SHP77 treated with DMSO at 0.1 percent for 48 hours (cell line): ENCODE data around the gene MBD5.

ENCODE experiments used
- DNase-seq: peaks from one replicate; lab custom pipeline; 2025; lab: John Stamatoyannopoulos, UW

Gene MBD5

GRCh38 chr2:148023861-148024260 lies 3.0 kb downstream of the MBD5 start:
- no peak for DNase-seq

- DNase-seq, result no peak
Measured at GRCh38 chr2:148026573-148026972, 5.7 kb downstream of the MBD5 start.

- no peak for DNase-seq
Measured at GRCh38 chr2:148027822-148028221, 6.9 kb downstream of the MBD5 start.

- no peak for DNase-seq
Measured at GRCh38 chr2:148028781-148029180, 7.9 kb downstream of the MBD5 start.

GRCh38 chr2:148031152-148031551 lies 10.3 kb downstream of the MBD5 start:
- DNase-seq, result no peak

GRCh38 chr2:148032215-148032614 lies 11.3 kb downstream of the MBD5 start:
- no peak for DNase-seq

GRCh38 chr2:148039783-148040182 lies 18.9 kb downstream of the MBD5 start:
- no peak for DNase-seq

GRCh38 chr2:148042219-148042618 lies 21.3 kb downstream of the MBD5 start:
- no peak for DNase-seq

- DNase-seq, result no peak
Measured at GRCh38 chr2:148044322-148044721, 23.4 kb downstream of the MBD5 start.

GRCh38 chr2:148046802-148047201 lies 25.9 kb downstream of the MBD5 start:
- DNase-seq, result no peak

- no peak for DNase-seq
Measured at GRCh38 chr2:148048475-148049221, 27.8 kb downstream of the MBD5 start.

GRCh38 chr2:148049284-148049683 lies 28.4 kb downstream of the MBD5 start:
- DNase-seq, result no peak

- no peak for DNase-seq
Measured at GRCh38 chr2:148052687-148053086, 31.8 kb downstream of the MBD5 start.

GRCh38 chr2:148058641-148059040 lies 37.8 kb downstream of the MBD5 start:
- DNase-seq, result no peak

GRCh38 chr2:148063633-148064032 lies 42.7 kb downstream of the MBD5 start:
- no peak for DNase-seq

GRCh38 chr2:148065936-148066335 lies 45.0 kb downstream of the MBD5 start:
- DNase-seq, result no peak

GRCh38 chr2:148067801-148068200 lies 46.9 kb downstream of the MBD5 start:
- no peak for DNase-seq

- no peak for DNase-seq
Measured at GRCh38 chr2:148071351-148071750, 50.5 kb downstream of the MBD5 start.

GRCh38 chr2:148096012-148096411 lies 75.1 kb downstream of the MBD5 start:
- DNase-seq, result no peak

- no peak for DNase-seq
Measured at GRCh38 chr2:148102641-148103040, 81.8 kb downstream of the MBD5 start.

- DNase-seq, result no peak
Measured at GRCh38 chr2:148103946-148104345, 83.1 kb downstream of the MBD5 start.

GRCh38 chr2:148106331-148106730 lies 85.4 kb downstream of the MBD5 start:
- no peak for DNase-seq

GRCh38 chr2:148108385-148108784 lies 87.5 kb downstream of the MBD5 start:
- DNase-seq, result no peak

GRCh38 chr2:148110184-148110583 lies 89.3 kb downstream of the MBD5 start:
- no peak for DNase-seq
